RWPE1 (cell line): ENCODE data around the gene AUTS2.

Source experiments
- CTCF ChIA-PET: fragments of 350-600 bp; sonication (Branson Sonifier 250); formaldehyde crosslinking; extraction: SDS; loops from one replicate; lab custom pipeline; 2021; lab: Yijun Ruan, JAX
- POLR2A ChIA-PET: fragments of 400-600 bp; formaldehyde crosslinking; extraction: SDS; loops from one replicate; lab custom pipeline; 2020; ENCODE audit warnings: antibody characterized with exemption; ENCODE audit not compliant: low non-redundant PET; lab: Yijun Ruan, JAX
- DNase-seq: peaks from one replicate; pipeline ENCODE4 v3.0.0; 2012; ENCODE audit warnings: low spot score
- H3K27ac ChIP-seq: fragments of 450-650 bp; 2 replicates; pipeline ENCODE4 v1.5.1; 2017
- TF ChIP-seq, protein P1 (sequence below): fragments of 450-650 bp; conservative IDR thresholded peaks from 2 replicates; pipeline ENCODE4 v1.5.1; 2017; ENCODE audit warnings: low read depth, mild to moderate bottlenecking

AUTS2 gene

DNA sequence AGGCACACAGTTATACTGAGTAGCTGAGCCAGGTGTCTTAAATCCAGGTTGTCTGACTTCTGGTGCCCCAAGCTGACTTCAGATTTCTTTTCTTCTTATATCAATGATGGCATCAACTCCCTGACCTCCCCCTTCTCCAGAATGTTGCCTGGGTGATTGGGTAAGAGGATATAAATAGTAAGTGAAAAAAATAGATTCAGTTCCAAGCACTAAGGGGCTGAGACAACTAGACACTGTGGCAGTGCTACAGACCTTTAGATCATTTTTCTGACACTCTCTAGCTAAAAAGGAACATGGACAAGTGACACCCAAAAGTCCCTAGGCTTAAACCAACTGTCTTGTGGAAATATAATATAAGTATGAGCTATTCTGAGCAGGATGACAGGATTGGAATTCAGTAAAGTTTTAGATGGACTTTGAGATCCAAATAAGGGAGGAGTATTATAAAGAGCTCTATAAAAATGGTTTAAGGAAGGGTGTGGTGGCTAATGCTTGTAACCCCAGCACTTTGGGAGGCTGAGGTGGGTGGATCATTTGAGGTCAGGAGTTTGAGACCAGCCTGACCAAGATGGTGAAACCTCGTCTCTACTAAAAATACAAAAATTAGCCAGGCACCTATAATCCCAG is 944.6 kb downstream of the AUTS2 start:
- H3K27ac ChIP-seq: no peak overlapping the region
- TF ChIP-seq, protein P1, sequence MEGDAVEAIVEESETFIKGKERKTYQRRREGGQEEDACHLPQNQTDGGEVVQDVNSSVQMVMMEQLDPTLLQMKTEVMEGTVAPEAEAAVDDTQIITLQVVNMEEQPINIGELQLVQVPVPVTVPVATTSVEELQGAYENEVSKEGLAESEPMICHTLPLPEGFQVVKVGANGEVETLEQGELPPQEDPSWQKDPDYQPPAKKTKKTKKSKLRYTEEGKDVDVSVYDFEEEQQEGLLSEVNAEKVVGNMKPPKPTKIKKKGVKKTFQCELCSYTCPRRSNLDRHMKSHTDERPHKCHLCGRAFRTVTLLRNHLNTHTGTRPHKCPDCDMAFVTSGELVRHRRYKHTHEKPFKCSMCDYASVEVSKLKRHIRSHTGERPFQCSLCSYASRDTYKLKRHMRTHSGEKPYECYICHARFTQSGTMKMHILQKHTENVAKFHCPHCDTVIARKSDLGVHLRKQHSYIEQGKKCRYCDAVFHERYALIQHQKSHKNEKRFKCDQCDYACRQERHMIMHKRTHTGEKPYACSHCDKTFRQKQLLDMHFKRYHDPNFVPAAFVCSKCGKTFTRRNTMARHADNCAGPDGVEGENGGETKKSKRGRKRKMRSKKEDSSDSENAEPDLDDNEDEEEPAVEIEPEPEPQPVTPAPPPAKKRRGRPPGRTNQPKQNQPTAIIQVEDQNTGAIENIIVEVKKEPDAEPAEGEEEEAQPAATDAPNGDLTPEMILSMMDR: no peak
- ChIA-PET CTCF (no interaction called here), POLR2A (interaction anchor here (0.7 kb wide), 1 partner anchor 54 kb away, joined by 5 read pairs; no protein-coding TSS in a partner anchor)
- DNase-seq: no peak

DNA sequence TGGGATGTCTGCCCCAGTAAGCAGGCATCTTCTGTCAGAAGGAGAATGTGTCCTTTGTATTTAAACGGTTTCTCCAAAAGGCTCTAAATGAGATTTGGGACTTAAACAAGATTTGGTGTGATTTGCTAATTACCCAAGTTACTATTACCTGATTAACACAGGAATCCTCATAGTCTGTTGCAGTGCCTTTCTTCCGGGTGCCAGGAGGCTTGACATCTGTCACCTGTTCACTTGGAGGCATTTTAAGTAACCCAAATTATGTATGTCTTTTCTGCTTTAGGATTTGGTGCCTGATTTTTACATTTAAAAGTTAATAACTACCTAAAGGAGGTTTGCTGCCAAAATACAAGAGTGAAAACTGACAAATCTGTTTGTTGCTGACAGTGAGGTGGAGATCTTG is 945.7 kb downstream of the AUTS2 start:
- POLR2A ChIA-PET: no interaction called here
- CTCF ChIA-PET: no interaction called here
- no peak for DNase-seq
- TF ChIP-seq, protein P1: no peak
- H3K27ac ChIP-seq: no peak overlapping the region

DNA sequence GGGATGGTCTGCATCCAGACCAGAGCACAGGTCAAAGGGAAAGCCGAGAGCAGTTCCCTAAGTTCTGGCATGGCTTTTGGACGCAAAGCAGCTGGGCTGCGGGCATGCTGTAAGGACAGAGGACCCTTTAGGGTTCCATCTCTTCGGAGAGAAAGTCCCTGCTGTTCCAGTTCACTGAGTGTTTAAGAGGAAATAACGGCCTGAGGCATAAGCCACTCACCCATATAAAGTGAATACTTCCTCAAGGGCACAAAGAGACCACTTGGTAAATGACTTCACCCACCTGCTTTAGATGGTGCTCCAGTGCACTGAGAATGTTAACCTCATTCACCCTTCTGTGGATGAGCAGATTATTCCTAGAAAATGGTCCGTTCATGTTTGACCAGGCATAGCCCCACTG is 946.9 kb downstream of the AUTS2 start:
- no peak overlapping the region for H3K27ac ChIP-seq
- no peak for DNase-seq
- TF ChIP-seq, protein P1: no peak
- CTCF ChIA-PET: interaction anchor here (0.6 kb wide), 1 partner anchor 112 kb away, joined by 3 read pairs; no protein-coding TSS in a partner anchor
- POLR2A ChIA-PET: no interaction called here

DNA sequence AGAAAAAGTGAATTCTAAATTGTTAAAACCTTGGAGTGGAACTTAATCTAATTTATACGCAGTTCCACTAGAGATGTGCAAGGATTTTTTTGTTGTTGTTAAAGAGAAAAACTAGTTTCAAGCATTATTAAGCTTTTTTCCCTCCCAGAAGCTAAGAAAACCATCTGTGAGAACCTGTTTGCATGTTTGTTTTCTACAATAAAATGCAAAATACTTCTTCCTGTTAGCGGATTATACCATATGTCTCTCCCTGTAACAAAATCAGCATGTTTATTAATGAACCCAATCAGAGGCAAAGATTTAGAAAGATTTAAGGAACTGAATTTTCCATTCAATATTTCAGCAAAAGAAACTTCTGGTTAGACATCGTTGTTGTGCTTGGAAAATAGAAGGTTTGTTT is 953.9 kb downstream of the AUTS2 start:
- ChIA-PET POLR2A (no interaction called here), CTCF (no interaction called here)
- TF ChIP-seq, protein P1: no peak
- H3K27ac ChIP-seq: no peak overlapping the region
- no peak for DNase-seq

DNA sequence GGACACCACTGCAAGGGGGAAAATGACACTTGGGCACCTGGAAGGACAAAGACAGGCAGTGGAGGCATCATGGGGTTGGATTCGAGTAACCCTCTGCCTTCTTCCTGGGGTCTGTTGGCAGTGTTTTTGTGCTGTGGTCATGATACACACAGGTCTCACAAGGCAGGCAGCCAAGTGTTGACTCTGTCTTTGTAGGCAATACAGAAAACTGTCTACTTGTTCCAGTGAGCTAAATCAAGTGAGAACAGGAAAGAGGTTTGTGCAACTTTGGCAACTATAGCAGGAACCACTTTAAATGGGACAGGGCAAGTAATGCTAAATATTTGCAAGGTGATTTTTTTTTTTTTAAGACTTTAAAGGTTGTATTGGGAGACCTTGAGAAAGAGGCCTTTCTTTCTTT is 955.1 kb downstream of the AUTS2 start:
- TF ChIP-seq, protein P1: no peak
- ChIA-PET POLR2A (no interaction called here), CTCF (no interaction called here)
- no peak for DNase-seq
- H3K27ac ChIP-seq: no peak overlapping the region

DNA sequence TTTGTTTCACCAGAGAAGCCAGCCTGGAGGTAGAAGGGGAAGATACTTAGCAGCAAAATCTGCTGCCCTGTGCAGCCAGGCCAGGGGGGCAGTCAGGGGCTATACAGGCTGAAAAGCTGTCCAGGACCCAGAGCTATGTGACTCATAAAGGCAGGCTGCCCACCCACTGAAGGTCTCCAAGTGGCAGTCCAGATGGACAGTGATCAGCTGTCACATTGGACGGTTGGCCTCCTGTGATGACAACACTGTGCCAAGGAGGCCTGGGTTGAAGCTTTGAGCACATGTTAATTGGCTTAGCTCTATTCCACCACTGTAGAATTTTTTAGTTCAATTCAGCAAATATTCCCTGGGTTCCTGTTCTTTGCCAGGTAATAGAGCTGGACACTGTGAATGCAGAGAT is 956.4 kb downstream of the AUTS2 start:
- TF ChIP-seq, protein P1: no peak
- H3K27ac ChIP-seq: no peak overlapping the region
- ChIA-PET POLR2A (no interaction called here), CTCF (no interaction called here)
- DNase-seq: no peak
